K562 (cell line): ENCODE measurements around the gene MLX. TPM values are rescaled to one million over a fixed set of nuclear protein-coding genes. Genes with fewer than 3 reads are reported as not detected.

Experiments used
- BRD9 ChIP-seq: fragments of 450-650 bp; IDR thresholded peaks from 2 replicates; pipeline ENCODE4 v1.6.1; 2018; ENCODE audit warnings: low read depth; ENCODE audit not compliant: partially characterized antibody
- EZH2 ChIP-seq: IDR thresholded peaks from 2 replicates; pipeline ENCODE4 v1.6.1; 2012; ENCODE audit warnings: low read depth, mild to moderate bottlenecking, inconsistent platforms, low read length, borderline replicate concordance
- KLF16 ChIP-seq: IDR thresholded peaks from 2 replicates; pipeline ENCODE4 v1.6.1; 2016; ENCODE audit warnings: antibody characterized with exemption
- RBM14 ChIP-seq: fragments of 200-400 bp; formaldehyde crosslinking; IDR thresholded peaks from 2 replicates; pipeline ENCODE4 v1.6.1; 2018; ENCODE audit warnings: low read depth, mild to moderate bottlenecking, low read length, moderate library complexity, borderline replicate concordance; ENCODE audit not compliant: insufficient read depth
- SOX6 ChIP-seq: fragments of 450-650 bp; IDR thresholded peaks from 2 replicates; pipeline ENCODE4 v1.6.1; 2014; ENCODE audit warnings: mild to moderate bottlenecking
- TSC22D4 ChIP-seq: fragments of 450-650 bp; IDR thresholded peaks from 2 replicates; pipeline ENCODE4 v1.6.1; 2016; ENCODE audit warnings: missing genetic modification characterization, missing biosample characterization, control low read depth
- ZC3H11A ChIP-seq: IDR thresholded peaks from 2 replicates; pipeline ENCODE4 v1.6.1; 2012; ENCODE audit warnings: low read depth, low read length, improper control_type of control experiment
- ZC3H4 ChIP-seq: sonication (generic); formaldehyde crosslinking; IDR thresholded peaks from 2 replicates; pipeline ENCODE4 v1.9.0; 2021; ENCODE audit warnings: missing genetic modification reagents, borderline replicate concordance
- ZNF124 ChIP-seq: sonication (generic); formaldehyde crosslinking; IDR thresholded peaks from 2 replicates; pipeline ENCODE4 v1.8.1; 2022; ENCODE audit warnings: missing genetic modification reagents
- ZNF408 ChIP-seq: fragments of 250-450 bp; sonication (Bioruptor Pico); IDR thresholded peaks from 2 replicates; pipeline ENCODE4 v1.4.0; 2020; ENCODE audit warnings: low read depth, mild to moderate bottlenecking, moderate library complexity
- polyA plus RNA-seq, 8 experiments: library from polyadenylated mRNA; depleted of rRNA in 4 of 8; stranded (reverse) in 5 of 8; unstranded in 3 of 8; fragments of >200 nt; fragmentation: Nextera tagmentation in 2 of 8; fragmentation: Illumina TruSeq in 1 of 8; extraction: Ambion mirVana in 2 of 8; extraction: Trizol in 1 of 8; gene quantifications; 2 replicates each; pipeline versions ENCODE4 v1.2.1 to v1.2.3, GENCODE V29; 2011 to 2014; ENCODE audit warnings: inconsistent platforms in 1 of 8, missing spikeins in 1 of 8
- total RNA-seq, 7 experiments: library from RNA; depleted of rRNA in 6 of 7; stranded (reverse); fragments of >200 nt in 6 of 7; fragmentation: Illumina TruSeq in 2 of 7; extraction: Trizol in 2 of 7; gene quantifications; 2 replicates each; pipeline versions ENCODE4 v1.2.1 to v1.2.3, GENCODE V29; 2011 to 2021; ENCODE audit warnings: low replicate concordance in 1 of 7
- TF ChIP-seq, protein P1 (sequence below): sonication (generic); formaldehyde crosslinking; IDR thresholded peaks from 2 replicates; pipeline ENCODE4 v1.8.0; 2022; ENCODE audit warnings: mild to moderate bottlenecking, missing genetic modification reagents
- TF ChIP-seq, protein P2 (sequence below): sonication (generic); formaldehyde crosslinking; IDR thresholded peaks from 2 replicates; pipeline ENCODE4 v1.8.1; 2023; ENCODE audit warnings: mild to moderate bottlenecking, missing genetic modification reagents, moderate library complexity
- TF ChIP-seq, protein P3 (sequence below), 2 experiments: fragments of 200-800 bp in 1 of 2; sonication (Bioruptor generic) in 1 of 2; sonication (generic) in 1 of 2; formaldehyde crosslinking in 1 of 2; IDR thresholded peaks in 1 of 2; conservative IDR thresholded peaks in 1 of 2; 2 replicates each; pipeline versions ENCODE4 v1.5.0 to v1.6.1; 2016 to 2020; ENCODE audit warnings: missing compliant biosample characterization in 1 of 2, missing genetic modification characterization in 1 of 2, missing genetic modification reagents in 1 of 2
- TF ChIP-seq, protein P4 (sequence below): fragments of 450-650 bp; formaldehyde crosslinking; IDR thresholded peaks from 2 replicates; pipeline ENCODE4 v1.4.0; 2020; ENCODE audit warnings: mild to moderate bottlenecking, mixed read lengths
- TF ChIP-seq, protein P5 (sequence below), 2 experiments: fragments of 450-650 bp; conservative IDR thresholded peaks; 2 replicates each; pipeline ENCODE4 v1.6.1; 2017; ENCODE audit warnings: mild to moderate bottlenecking in 2 of 2, moderate library complexity in 2 of 2
- TF ChIP-seq, protein P6 (sequence below): fragments of 250-450 bp; sonication (Bioruptor Pico); IDR thresholded peaks from 2 replicates; pipeline ENCODE4 v1.9.0; 2021; ENCODE audit warnings: mild to moderate bottlenecking, inconsistent platforms

Gene MLX
- total and polyA plus RNA-seq, 9 of the 15 experiments (the other 6 are each of a cell fraction or from before 2014, with no cell fraction given) = 42.9 to 100 (median 58.9) TPM

DNA sequence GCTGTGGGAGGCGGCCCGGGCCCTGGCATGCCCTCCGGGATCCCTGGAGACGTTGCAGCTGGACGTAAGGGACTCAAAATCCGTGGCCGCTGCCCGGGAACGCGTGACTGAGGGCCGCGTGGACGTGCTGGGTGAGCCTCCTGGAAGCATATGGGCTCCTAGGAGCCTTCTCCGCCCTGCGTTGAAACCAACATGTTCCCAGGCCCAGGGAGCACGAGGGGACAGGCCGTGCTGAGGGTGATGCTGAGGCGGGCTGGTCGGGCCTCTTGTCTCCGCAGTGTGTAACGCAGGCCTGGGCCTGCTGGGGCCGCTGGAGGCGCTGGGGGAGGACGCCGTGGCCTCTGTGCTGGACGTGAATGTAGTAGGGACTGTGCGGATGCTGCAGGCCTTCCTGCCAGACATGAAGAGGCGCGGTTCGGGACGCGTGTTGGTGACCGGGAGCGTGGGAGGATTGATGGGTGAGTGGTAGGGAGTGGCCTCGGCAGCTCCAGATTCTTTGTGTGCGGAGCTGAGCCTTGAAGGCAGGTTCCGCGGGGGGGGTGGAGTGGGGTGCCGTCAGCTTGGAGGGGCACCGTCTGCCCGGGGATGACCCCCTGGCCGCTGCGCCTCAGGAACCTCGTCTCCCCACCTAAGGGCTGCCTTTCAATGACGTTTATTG lies 13.6 kb upstream of the MLX start (continued):
- TF ChIP-seq, protein P1, sequence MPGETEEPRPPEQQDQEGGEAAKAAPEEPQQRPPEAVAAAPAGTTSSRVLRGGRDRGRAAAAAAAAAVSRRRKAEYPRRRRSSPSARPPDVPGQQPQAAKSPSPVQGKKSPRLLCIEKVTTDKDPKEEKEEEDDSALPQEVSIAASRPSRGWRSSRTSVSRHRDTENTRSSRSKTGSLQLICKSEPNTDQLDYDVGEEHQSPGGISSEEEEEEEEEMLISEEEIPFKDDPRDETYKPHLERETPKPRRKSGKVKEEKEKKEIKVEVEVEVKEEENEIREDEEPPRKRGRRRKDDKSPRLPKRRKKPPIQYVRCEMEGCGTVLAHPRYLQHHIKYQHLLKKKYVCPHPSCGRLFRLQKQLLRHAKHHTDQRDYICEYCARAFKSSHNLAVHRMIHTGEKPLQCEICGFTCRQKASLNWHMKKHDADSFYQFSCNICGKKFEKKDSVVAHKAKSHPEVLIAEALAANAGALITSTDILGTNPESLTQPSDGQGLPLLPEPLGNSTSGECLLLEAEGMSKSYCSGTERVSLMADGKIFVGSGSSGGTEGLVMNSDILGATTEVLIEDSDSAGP (CRISPR knock-in tag) = no peak
- TF ChIP-seq, protein P2, sequence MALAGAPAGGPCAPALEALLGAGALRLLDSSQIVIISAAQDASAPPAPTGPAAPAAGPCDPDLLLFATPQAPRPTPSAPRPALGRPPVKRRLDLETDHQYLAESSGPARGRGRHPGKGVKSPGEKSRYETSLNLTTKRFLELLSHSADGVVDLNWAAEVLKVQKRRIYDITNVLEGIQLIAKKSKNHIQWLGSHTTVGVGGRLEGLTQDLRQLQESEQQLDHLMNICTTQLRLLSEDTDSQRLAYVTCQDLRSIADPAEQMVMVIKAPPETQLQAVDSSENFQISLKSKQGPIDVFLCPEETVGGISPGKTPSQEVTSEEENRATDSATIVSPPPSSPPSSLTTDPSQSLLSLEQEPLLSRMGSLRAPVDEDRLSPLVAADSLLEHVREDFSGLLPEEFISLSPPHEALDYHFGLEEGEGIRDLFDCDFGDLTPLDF (CRISPR knock-in tag) = no peak; the same call in 1 of the 2 replicates
- TF ChIP-seq TSC22D4 (tag) (no peak), RBM14 (no peak), ZNF124 (no peak), KLF16 (no peak), EZH2 (no peak), ZC3H11A (no peak), SOX6 (peak; percentile 54), BRD9 (no peak), ZC3H4 (no peak), ZNF408 (CRISPR knock-in tag) (no peak)
- TF ChIP-seq, protein P3, sequence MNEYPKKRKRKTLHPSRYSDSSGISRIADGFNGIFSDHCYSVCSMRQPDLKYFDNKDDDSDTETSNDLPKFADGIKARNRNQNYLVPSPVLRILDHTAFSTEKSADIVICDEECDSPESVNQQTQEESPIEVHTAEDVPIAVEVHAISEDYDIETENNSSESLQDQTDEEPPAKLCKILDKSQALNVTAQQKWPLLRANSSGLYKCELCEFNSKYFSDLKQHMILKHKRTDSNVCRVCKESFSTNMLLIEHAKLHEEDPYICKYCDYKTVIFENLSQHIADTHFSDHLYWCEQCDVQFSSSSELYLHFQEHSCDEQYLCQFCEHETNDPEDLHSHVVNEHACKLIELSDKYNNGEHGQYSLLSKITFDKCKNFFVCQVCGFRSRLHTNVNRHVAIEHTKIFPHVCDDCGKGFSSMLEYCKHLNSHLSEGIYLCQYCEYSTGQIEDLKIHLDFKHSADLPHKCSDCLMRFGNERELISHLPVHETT (CRISPR knock-in tag; conservative IDR thresholded peaks at IDR 0.05 in 1 of 2, IDR thresholded peaks at IDR 0.05 in 1 of 2) = no peak
- TF ChIP-seq, protein P4, sequence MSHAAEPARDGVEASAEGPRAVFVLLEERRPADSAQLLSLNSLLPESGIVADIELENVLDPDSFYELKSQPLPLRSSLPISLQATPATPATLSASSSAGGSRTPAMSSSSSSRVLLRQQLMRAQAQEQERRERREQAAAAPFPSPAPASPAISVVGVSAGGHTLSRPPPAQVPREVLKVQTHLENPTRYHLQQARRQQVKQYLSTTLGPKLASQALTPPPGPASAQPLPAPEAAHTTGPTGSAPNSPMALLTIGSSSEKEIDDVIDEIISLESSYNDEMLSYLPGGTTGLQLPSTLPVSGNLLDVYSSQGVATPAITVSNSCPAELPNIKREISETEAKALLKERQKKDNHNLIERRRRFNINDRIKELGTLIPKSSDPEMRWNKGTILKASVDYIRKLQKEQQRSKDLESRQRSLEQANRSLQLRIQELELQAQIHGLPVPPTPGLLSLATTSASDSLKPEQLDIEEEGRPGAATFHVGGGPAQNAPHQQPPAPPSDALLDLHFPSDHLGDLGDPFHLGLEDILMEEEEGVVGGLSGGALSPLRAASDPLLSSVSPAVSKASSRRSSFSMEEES (CRISPR knock-in tag) = no peak
- TF ChIP-seq, protein P5, sequence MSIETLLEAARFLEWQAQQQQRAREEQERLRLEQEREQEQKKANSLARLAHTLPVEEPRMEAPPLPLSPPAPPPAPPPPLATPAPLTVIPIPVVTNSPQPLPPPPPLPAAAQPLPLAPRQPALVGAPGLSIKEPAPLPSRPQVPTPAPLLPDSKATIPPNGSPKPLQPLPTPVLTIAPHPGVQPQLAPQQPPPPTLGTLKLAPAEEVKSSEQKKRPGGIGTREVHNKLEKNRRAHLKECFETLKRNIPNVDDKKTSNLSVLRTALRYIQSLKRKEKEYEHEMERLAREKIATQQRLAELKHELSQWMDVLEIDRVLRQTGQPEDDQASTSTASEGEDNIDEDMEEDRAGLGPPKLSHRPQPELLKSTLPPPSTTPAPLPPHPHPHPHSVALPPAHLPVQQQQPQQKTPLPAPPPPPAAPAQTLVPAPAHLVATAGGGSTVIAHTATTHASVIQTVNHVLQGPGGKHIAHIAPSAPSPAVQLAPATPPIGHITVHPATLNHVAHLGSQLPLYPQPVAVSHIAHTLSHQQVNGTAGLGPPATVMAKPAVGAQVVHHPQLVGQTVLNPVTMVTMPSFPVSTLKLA (conservative IDR thresholded peaks at IDR 0.05) = peak in 1 of 2 experiments; percentile 86; a peak in 3 of 4 replicates
- TF ChIP-seq, protein P6, sequence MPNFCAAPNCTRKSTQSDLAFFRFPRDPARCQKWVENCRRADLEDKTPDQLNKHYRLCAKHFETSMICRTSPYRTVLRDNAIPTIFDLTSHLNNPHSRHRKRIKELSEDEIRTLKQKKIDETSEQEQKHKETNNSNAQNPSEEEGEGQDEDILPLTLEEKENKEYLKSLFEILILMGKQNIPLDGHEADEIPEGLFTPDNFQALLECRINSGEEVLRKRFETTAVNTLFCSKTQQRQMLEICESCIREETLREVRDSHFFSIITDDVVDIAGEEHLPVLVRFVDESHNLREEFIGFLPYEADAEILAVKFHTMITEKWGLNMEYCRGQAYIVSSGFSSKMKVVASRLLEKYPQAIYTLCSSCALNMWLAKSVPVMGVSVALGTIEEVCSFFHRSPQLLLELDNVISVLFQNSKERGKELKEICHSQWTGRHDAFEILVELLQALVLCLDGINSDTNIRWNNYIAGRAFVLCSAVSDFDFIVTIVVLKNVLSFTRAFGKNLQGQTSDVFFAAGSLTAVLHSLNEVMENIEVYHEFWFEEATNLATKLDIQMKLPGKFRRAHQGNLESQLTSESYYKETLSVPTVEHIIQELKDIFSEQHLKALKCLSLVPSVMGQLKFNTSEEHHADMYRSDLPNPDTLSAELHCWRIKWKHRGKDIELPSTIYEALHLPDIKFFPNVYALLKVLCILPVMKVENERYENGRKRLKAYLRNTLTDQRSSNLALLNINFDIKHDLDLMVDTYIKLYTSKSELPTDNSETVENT = no peak
